HFFc6 (cell line): ENCODE results near the gene LRP3. TPM values are rescaled to one million over a fixed set of nuclear protein-coding genes. Genes with fewer than 3 reads are reported as not detected.

ENCODE experiments used
- DNase-seq: peaks from one replicate; pipeline ENCODE4 v3.0.0-alpha.2; 2018
- H3K27ac Mint-ChIP-seq: 2 replicates; pipeline ENCODE4 v1.8.0; 2020; ENCODE audit warnings: mild to moderate bottlenecking, mixed read lengths
- H3K27me3 Mint-ChIP-seq: 2 replicates; pipeline ENCODE4 v1.8.0; 2021; ENCODE audit warnings: mild to moderate bottlenecking, moderate library complexity, mixed read lengths; ENCODE audit not compliant: insufficient read depth
- H3K36me3 Mint-ChIP-seq: 2 replicates; pipeline ENCODE4 v1.8.0; 2021; ENCODE audit warnings: low read depth, mixed read lengths
- H3K4me1 Mint-ChIP-seq: 2 replicates; pipeline ENCODE4 v1.8.0; 2020; ENCODE audit warnings: low read depth, mixed read lengths
- H3K4me3 Mint-ChIP-seq: 2 replicates; pipeline ENCODE4 v1.8.0; 2020; ENCODE audit warnings: mild to moderate bottlenecking, moderate library complexity, mixed read lengths
- H3K9me3 Mint-ChIP-seq: 2 replicates; pipeline ENCODE4 v1.8.0; 2020; ENCODE audit warnings: mild to moderate bottlenecking, mixed read lengths
- total RNA-seq, 6 experiments: library from RNA; stranded (reverse); fragmentation: NEBNext Ultra II Directional; extraction: Animal tissue kit (Norgen Biotek cat#: 25700); gene quantifications; 2 replicates in 1 of 6; 3 replicates in 5 of 6; pipeline ENCODE4 v1.2.3, GENCODE V29; 2021
- TF ChIP-seq, protein P1 (sequence below): fragments of 200-600 bp; sonication (generic); IDR thresholded peaks from 2 replicates; pipeline ENCODE4 v1.5.0; 2021; ENCODE audit warnings: antibody characterized with exemption, mild to moderate bottlenecking

LRP3 gene
- total RNA-seq, 6 experiments from 2014 or later = 1.9 to 17.7 (median 2.4) TPM

DNA sequence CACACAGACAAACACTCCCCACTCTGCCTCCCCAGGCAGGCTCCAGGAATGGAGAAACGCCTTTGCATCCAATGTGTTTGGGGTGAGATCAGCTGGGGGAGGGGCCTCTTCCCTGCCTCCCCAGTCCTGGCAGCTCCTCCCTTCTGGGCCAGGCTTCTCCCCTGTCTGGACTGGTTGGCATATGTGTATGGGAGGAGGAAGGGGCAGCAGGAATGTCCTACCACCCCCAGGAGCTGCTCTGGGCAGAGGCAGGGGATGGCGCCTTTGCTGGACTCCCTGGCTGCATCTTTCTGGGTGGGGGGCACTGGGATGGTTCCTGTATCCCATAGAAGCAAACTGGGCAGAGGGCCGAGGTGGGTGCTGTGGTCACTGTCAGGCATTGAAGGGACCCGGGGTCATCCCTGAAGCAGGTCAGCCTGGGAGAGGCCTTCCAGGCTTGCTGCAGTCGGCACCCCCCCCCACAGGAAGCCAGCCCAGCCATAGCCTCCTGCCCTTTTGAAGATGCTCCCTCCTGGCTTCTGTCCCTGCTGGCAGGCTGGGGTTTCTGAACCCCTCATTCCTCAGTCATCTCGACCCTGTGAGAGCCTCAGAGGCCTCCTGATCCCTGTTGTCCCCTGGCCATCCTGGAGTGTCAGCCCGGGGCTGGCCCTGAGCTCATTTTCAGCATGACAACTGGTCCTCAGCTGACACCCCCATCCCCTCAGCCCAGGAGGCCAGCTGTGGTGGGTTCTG, 52.7 kb downstream of the LRP3 start:
- no peak for DNase-seq
- no peak overlapping the region for H3K4me3 Mint-ChIP-seq
- H3K4me1 Mint-ChIP-seq = no peaks in the 10 kb centered on the region
- H3K27ac Mint-ChIP-seq = no peak overlapping the region
- peaks cover 3% of the 10 kb centered on the region for H3K27me3 Mint-ChIP-seq
- H3K9me3 Mint-ChIP-seq = no peaks in the 10 kb centered on the region
- no peaks in the 10 kb centered on the region for H3K36me3 Mint-ChIP-seq
- TF ChIP-seq, protein P1, sequence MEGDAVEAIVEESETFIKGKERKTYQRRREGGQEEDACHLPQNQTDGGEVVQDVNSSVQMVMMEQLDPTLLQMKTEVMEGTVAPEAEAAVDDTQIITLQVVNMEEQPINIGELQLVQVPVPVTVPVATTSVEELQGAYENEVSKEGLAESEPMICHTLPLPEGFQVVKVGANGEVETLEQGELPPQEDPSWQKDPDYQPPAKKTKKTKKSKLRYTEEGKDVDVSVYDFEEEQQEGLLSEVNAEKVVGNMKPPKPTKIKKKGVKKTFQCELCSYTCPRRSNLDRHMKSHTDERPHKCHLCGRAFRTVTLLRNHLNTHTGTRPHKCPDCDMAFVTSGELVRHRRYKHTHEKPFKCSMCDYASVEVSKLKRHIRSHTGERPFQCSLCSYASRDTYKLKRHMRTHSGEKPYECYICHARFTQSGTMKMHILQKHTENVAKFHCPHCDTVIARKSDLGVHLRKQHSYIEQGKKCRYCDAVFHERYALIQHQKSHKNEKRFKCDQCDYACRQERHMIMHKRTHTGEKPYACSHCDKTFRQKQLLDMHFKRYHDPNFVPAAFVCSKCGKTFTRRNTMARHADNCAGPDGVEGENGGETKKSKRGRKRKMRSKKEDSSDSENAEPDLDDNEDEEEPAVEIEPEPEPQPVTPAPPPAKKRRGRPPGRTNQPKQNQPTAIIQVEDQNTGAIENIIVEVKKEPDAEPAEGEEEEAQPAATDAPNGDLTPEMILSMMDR = no peak

DNA sequence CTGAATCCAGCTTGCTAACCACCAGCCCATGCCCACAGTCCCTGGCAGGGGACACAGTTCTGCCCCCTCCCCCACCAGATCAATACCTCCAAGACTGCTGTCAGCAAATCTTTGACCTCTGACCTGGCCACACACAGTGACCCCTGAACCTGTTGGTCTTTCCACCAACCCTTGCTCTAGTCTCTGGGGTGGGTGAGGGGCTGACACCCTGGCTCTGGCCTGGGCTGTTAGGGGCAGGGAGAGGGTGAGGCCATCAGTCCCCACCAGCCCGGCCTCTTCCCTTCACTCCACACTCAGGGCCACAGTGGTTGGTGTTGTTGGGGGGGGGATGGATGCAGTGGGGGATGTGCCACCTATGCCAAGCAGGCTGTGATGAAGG, 53.3 kb downstream of the LRP3 start:
- H3K27me3 Mint-ChIP-seq = peaks cover 3% of the 10 kb centered on the region
- TF ChIP-seq, protein P1 = no peak
- no peak overlapping the region for H3K27ac Mint-ChIP-seq

DNA sequence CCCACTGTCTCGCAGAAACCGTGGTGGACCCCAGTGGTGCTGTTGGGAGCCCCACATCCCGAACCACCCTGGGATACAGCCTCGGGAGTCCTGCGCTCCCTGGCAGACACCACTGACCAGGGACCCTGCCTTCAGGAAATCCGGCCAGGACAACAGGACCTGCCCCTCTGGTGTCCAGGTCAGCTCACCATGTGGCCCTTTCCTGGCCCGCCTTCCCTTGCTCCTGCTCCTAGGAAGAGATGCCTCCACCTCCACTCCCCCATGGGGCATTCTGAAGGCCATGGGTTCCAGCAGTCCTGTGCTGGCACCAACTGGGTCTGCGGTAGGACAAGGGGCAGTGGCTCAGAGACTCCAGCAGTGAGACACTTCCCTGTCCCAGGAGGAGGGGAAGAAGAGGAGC, 54.0 kb downstream of the LRP3 start:
- H3K27ac Mint-ChIP-seq = no peak overlapping the region
- H3K4me3 Mint-ChIP-seq = no peak overlapping the region
- no peaks in the 10 kb centered on the region for H3K36me3 Mint-ChIP-seq
- no peak for DNase-seq
- TF ChIP-seq, protein P1 = no peak
- H3K9me3 Mint-ChIP-seq = no peaks in the 10 kb centered on the region
- H3K4me1 Mint-ChIP-seq = no peaks in the 10 kb centered on the region
- H3K27me3 Mint-ChIP-seq = peaks cover 3% of the 10 kb centered on the region

More for the DNA sequence above, 53.3 kb downstream of the LRP3 start:
- no peak for DNase-seq
- H3K4me1 Mint-ChIP-seq = no peaks in the 10 kb centered on the region
- no peaks in the 10 kb centered on the region for H3K9me3 Mint-ChIP-seq
- no peak overlapping the region for H3K4me3 Mint-ChIP-seq
- no peaks in the 10 kb centered on the region for H3K36me3 Mint-ChIP-seq

DNA sequence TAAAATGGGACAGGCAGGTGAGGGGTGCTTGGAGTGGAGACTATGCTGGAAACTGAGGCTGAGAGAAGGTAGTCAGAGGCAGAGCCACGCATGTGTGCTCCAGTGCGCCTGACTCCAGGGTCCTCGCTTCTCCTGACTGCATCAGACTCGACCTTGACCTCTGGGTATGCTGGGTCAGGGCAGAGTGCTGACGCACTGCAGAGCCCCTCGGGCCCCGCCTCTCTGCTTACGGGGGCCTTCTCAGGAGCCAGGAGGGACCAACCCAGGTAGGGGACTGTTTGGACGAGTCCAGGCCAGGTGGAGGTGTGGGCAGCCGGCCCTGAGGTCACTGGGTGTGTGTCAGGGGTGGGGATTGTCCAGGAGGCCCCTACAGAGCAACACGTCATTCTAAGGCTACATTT, 54.4 kb downstream of the LRP3 start:
- H3K27ac Mint-ChIP-seq = no peak overlapping the region
- no peaks in the 10 kb centered on the region for H3K4me1 Mint-ChIP-seq
- DNase-seq = no peak
- H3K36me3 Mint-ChIP-seq = no peaks in the 10 kb centered on the region
- H3K9me3 Mint-ChIP-seq = no peaks in the 10 kb centered on the region
- peaks cover 6% of the 10 kb centered on the region for H3K27me3 Mint-ChIP-seq
- TF ChIP-seq, protein P1 = no peak
- no peak overlapping the region for H3K4me3 Mint-ChIP-seq

DNA sequence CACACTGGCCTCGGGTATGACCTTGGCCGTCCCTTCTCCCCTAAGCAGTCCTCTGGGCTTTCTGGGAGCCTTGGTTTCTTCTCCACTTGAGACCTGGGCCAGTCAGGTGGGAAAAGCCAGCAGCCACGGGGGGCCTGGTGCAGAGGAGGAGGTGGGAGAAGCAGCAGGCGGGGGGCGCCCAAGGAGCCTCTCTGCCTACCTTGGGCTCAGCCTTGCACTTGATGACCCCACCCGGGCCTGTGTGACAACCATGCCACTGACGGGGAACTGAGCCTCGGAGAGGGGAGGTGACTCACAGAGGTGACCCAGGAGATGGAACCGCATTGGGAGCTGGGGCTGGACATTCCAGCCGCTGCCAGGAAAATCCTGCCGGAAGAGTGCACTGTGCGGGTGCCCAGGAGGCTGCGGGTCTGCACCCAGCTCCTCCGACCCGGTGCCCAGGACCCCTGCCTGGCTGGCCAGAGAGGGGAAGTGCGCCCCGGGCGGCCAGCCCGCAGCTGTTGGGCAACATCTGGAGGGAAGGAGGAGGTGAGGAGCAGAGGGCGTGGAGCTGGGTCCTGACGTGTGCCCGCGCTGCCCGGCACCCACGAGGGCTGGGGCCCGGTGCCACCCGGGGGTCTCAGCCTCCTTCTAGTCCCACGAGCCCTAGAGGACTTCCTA, 55.0 kb downstream of the LRP3 start:
- Mint-ChIP-seq H3K9me3 (no peaks in the 10 kb centered on the region), H3K27ac (no peak overlapping the region), H3K4me1 (no peaks in the 10 kb centered on the region), H3K27me3 (peaks cover 7% of the 10 kb centered on the region), H3K4me3 (no peak overlapping the region), H3K36me3 (no peaks in the 10 kb centered on the region)
- TF ChIP-seq, protein P1 = no peak
- no peak for DNase-seq
